Ovary (tissue), 3 donors: ENCODE data around the gene MAOB.

Experiments
- CTCF ChIP-seq, 3 donors: fragments of 450-650 bp in 2 of 3; fragments of 200-600 bp in 1 of 3; IDR thresholded peaks; one replicate each; pipeline versions ENCODE4 v1.5.1 to v1.8.0; 2016 to 2022; ENCODE audit warnings: antibody characterized with exemption in 3 of 3, mild to moderate bottlenecking in 1 of 3
- POLR2A ChIP-seq: fragments of 450-650 bp; IDR thresholded peaks from one replicate; pipeline ENCODE4 v1.6.1; 2017; ENCODE audit warnings: antibody characterized with exemption, mild to moderate bottlenecking, moderate library complexity
- donor health status: DM: no; HTN: no; CAD: no.

GRCh38 chrX:43835559-43835958 lies 46.7 kb downstream of the MAOB start:
- TF ChIP-seq CTCF (IDR thresholded peaks at IDR 0.05) (no peak), POLR2A (no peak)
